Mesenteric fat pad (tissue), 1 donor: ENCODE measurements around the gene HJV. TPM values are rescaled to one million over a fixed set of nuclear protein-coding genes. Genes with fewer than 3 reads are reported as not detected.

Source experiments
- DNase-seq: peaks from one replicate; pipeline ENCODE4 v3.0.0-alpha.2; 2020; ENCODE audit warnings: low spot score
- total RNA-seq: library from RNA; stranded (reverse); fragmentation: NEBNext Ultra II Directional; extraction: Animal tissue kit (Norgen Biotek cat#: 25700); gene quantifications from one replicate; pipeline ENCODE4 v1.2.1, GENCODE V29; 2021
- donor health status: DM: yes; HTN: yes; CAD: no.

Gene HJV
- total RNA-seq, 1 donor from 2014 or later = not detected

GRCh38 chr1:145994391-145995120 is 27.0 kb downstream of the HJV start:
- DNase-seq = no peak

DNA sequence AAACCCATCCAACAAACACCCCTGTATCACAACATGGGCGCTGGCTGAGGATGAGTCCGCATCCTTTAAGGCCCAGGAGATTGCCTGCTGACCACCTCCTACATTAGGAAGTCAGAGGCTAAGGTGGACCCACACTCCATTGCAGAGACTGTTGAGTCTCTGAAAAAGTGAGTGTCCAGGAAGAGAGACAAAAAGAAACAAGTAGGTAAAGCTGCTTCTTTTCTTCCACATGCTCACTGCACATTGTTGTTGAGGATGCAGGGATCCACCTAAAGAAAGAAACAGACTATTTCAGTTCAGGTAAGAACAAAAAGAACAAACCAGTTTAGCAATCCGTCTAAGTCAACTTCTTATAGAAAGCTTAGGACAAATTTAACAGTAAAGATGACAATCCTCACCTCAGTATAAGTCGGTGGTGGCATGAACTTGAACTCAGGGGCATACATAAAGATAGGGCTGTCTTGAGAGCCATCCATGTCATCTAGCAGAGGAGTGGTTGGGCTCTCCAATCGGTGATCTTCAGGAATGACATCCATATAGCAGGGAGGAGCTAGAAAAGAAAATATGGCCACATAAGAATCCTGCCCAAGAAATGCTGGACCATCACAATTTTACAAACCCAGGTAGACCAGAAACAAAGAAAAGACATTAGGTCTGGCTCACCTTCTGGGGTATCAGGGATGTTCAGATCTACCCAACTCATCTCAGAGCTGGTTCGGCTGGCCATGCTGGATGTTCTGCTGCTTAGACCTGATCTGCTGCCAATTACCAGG is 27.7 kb downstream of the HJV start:
- DNase-seq = no peak

GRCh38 chr1:145992958-145993617 is 28.4 kb downstream of the HJV start:
- no peak for DNase-seq

- no peak for DNase-seq
Measured at GRCh38 chr1:145992502-145992936, 29.0 kb downstream of the HJV start.

DNA sequence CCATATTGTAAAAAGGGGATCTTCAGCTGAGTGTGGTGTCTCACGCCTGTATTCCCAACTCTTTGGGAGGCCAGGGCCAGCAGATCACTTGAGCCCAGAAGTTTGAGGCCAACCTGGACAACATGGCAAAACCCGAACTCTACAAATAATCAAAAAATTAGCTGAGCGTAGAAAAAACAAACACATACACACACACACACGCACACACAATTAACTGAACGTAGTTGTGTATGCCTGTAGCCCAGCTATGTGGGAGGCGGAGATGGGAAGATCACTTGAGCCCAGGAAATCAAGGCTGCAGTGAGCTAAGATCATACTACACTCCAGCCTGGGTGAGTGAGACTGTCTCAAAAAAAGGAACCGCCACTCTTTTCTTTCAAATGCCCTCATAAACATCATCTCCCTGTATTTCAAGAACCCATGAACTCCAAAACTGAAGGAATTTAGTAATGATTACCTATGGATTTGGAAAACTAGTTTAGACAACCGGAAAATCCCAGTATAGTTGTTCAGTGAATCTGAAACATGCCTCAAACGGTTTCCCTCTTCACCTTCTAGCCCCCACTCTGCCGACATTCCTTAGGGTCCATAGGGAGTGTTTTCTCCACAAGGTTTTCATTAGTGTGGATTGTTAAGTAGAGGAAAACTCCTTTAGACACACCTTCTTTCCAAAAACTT is 29.7 kb downstream of the HJV start:
- no peak for DNase-seq

GRCh38 chr1:145990249-145990855 is 31.2 kb downstream of the HJV start:
- no peak for DNase-seq

DNA sequence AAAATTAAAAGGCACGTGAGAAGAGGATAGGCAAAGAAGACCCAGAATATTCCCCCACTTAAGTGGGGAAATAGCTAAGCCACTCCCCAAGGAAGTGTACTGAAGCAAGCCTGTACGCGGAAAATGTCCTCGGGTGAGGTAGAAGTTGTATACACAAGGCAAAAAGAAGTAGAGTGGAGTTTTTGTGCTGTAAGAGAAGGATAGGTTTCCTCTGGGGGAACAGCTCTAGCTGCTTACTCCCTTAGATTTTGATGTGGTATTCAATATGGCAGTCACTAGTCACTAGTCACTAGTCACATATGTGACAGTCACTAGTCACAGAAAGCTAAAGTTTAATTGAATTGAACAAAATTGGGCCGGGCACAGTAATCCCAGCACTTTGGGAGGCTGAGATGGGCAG is 32.8 kb downstream of the HJV start:
- DNase-seq = no peak

DNA sequence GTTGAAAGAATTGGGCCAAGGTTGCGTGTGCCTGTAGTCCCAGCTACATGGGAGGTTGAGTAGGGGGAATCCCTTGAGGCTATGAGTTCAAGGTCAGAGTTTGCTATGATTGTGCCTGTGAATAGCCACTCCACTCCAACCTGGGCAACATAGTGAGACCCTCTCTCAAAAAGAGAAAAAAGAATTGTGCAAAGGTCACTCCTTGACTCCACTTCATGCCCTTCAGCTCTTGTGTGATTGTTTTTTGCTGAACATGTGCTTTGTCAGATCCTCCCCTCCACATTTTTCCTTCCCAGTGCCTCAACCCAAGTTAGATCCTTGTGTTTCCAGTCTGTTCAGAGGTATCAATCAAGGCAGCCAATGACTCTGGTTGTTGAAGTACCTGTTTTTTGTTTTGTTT is 33.6 kb downstream of the HJV start:
- no peak for DNase-seq

- no peak for DNase-seq
Measured at GRCh38 chr1:145986551-145986950, 35.0 kb downstream of the HJV start.

DNA sequence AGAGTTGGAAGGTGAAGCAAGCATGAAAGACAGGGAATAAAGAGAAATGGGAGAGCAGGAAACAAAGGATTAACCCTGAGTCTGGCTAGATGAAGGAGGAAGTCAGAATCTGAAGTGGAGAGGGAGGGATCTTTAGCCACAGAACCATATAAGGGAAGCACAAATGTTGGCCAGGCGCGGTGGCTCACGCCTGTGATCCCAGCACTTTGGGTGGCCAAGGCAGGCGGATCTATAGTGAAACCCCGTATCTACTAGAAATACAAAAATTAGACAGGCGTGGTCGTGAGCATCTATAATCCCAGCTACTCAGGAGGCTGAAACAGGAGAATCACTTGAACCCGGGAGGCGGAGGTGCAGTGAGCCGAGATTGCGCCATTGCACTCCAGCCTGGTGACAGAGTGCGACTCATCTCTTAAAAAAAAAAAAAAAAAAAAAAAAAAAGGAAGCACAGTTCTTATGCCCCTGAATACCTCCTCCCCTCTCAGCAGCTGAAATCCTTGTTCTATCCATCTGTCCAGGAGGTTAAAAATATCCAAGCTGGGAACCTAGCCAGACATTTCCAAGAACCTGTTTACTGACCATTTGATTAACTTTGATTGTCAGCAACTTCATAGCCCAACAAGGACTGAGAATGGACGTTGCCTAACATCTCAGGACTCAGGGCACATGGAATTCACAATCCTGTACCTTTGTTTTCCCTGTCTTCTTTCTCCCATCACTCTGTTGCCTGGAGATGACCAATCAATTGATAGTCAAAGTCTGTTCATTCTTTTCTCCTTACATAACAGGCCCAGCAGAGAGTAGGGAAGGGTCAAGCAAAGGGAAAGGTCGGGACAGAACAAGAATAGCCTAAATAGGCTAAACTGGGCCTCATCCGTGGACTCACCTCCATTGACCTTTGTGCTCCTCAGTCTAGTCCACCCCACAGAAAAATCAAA is 35.8 kb downstream of the HJV start:
- no peak for DNase-seq

DNA sequence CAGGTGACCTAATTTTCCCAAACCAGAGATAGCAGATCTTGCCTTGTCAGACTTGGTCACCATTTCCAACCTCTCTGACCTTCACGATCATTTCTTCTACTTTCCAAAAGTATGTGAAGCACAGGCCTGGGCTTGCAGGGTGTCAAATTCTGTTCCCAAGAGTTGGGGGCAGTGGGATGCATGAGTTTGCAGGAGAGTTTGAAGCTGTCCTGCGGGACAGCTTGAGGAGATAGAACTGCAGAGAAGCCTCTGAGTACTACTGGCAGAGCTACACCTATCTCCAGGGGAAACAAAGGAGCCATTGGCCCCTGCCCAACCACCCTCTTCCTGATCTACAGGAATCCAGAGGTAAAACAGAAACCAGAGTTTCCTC is 36.4 kb downstream of the HJV start:
- no peak for DNase-seq

GRCh38 chr1:145983960-145984830 is 37.3 kb downstream of the HJV start:
- DNase-seq = no peak

DNA sequence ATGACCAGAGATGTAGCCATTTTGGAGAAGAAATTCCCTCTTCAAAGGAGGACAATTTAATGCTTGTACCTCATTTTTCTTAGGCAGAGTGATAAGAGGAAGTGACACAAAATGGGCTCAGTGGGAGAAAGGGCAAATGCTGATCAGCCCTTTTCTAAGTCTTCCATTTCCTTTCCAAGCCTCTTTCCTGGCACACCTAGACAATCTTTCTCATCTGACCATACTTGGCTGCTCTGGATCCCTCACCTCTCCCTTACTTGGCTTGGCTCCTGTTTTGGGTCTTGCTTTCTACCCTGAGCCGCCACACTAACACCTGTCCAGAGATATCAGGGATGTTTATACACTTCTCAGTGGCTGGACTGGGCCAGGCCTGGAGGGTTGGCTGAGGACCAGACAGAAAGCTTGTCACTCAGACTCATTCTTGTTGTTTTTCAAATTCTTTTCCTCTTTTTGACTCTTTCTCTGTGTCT is 38.3 kb downstream of the HJV start:
- DNase-seq = no peak

- DNase-seq = no peak
Measured at GRCh38 chr1:145982010-145982723, 39.4 kb downstream of the HJV start.

DNA sequence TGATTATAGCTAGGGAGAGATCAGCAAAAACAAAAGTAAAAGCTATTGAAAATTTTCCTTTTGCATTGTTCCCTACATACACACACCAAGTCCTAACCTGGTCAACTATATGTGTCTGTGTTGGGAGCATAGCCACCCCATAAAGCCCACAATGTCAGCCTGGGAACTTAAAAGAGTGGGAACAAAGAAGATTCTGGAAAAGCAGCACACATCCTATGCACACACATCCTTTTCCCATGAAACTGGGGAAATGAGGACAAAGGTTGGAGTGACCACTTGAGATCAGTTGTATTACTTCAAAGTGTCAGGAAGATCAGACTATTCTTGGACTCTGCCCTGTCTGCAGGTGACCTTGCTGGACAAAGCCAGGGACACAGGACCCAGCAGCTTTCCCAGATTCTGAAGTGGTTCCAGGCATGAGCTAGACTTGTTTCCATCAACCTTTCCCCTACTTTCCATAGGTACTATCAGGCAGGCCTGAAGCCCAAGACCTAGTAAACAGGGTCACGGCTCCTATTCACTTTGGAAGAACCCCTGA is 41.0 kb downstream of the HJV start:
- DNase-seq = no peak

DNA sequence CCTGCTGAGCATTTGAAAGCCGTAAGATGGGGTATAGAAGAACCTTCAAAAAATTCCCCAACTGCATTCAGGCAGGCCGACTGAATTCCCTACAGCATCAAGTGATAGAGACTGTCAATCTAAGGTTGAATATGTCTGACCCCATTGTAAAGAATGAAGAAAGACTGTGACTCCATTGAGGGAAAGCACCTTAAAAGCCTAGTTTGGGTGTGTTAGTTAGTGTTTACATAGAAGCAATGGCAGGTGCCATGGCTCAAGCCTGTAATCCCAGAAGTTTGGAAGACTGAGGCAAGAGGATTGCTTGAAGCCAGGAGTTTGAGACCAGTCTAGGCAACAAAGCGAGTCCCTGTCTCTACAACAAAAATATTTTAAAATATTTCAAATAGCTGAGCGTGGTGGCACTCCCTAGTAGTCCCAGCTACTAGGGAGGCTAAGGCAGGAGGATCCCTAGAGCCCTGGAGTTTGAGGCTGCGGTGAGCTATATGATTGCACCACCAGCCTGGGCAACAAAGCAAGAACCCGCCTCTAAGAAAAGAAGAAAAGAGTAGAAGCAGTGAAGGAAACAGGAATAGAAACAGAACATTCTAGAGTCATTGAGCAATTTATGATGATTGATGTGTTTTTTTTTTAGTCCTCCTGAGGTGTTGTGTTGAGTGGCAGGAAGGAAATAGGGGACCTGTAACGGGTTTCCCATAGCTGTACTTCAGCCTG is 41.6 kb downstream of the HJV start:
- DNase-seq = no peak
